HEK293 (cell line): ENCODE data around the gene DYDC2.

Experiments used
- CTCF ChIA-PET: fragments of 350-600 bp; formaldehyde crosslinking; extraction: SDS; loops from one replicate; lab custom pipeline; 2021; ENCODE audit warnings: antibody characterized with exemption; lab: Yijun Ruan, JAX
- POLR2A ChIA-PET: fragments of 300-600 bp; formaldehyde crosslinking; extraction: SDS; loops from one replicate; lab custom pipeline; 2020; ENCODE audit warnings: antibody characterized with exemption, inconsistent platforms; lab: Yijun Ruan, JAX
- H3K27ac ChIP-seq: fragments of 200-500 bp; sonication (Bioruptor generic); 2 replicates; pipeline ENCODE4 v1.5.1; 2014; ENCODE audit warnings: low read depth, low read length, control low read depth, inconsistent platforms; ENCODE audit errors: extremely low read depth
- H3K36me3 ChIP-seq, 2 experiments: fragments of 200-500 bp in 1 of 2; sonication (Bioruptor generic) in 1 of 2; 1 replicate in 1 of 2; 2 replicates in 1 of 2; pipeline ENCODE4 v1.5.1; 2014 to 2017; ENCODE audit warnings: inconsistent platforms in 2 of 2, low read length in 2 of 2; ENCODE audit not compliant: control insufficient read depth in 2 of 2, insufficient read depth in 1 of 2
- H3K4me1 ChIP-seq: fragments of 200-500 bp; sonication (Bioruptor generic); 2 replicates; pipeline ENCODE4 v1.5.1; 2014; ENCODE audit warnings: mild to moderate bottlenecking, low read length, inconsistent platforms; ENCODE audit not compliant: control insufficient read depth, insufficient read depth
- H3K4me3 ChIP-seq: 2 replicates; pipeline ENCODE4 v1.5.1; 2011; ENCODE audit warnings: low read depth, mild to moderate bottlenecking, control low read depth, low read length, moderate library complexity
- H3K9me3 ChIP-seq: fragments of 200-500 bp; sonication (Bioruptor generic); 2 replicates; pipeline ENCODE4 v1.5.1; 2014; ENCODE audit warnings: low read depth, low read length, inconsistent platforms; ENCODE audit not compliant: control insufficient read depth, insufficient read depth
- ATF2 ChIP-seq: fragments of 450-650 bp; formaldehyde crosslinking; IDR thresholded peaks from 2 replicates; pipeline ENCODE4 v1.5.1; 2016; ENCODE audit warnings: missing biosample characterization, missing genetic modification characterization, low read depth
- FEZF1 ChIP-seq: fragments of 450-650 bp; formaldehyde crosslinking; IDR thresholded peaks from 2 replicates; pipeline ENCODE4 v1.5.1; 2016; ENCODE audit warnings: missing biosample characterization, missing genetic modification characterization
- KLF7 ChIP-seq: fragments of 450-650 bp; formaldehyde crosslinking; IDR thresholded peaks from 2 replicates; pipeline ENCODE4 v1.5.1; 2016; ENCODE audit warnings: missing biosample characterization, missing genetic modification characterization, borderline replicate concordance
- YY1 ChIP-seq: fragments of 450-650 bp; formaldehyde crosslinking; IDR thresholded peaks from 2 replicates; pipeline ENCODE4 v1.5.1; 2018; ENCODE audit warnings: missing biosample characterization, missing genetic modification characterization
- ZBTB8A ChIP-seq: fragments of 450-650 bp; formaldehyde crosslinking; IDR thresholded peaks from 2 replicates; pipeline ENCODE4 v1.5.1; 2016; ENCODE audit warnings: missing biosample characterization, missing genetic modification characterization
- ZNF140 ChIP-seq: fragments of 450-650 bp; formaldehyde crosslinking; IDR thresholded peaks from 2 replicates; pipeline ENCODE4 v1.5.1; 2016; ENCODE audit warnings: missing biosample characterization, missing genetic modification characterization
- ZNF274 ChIP-seq, 2 experiments: fragments of 200-500 bp in 1 of 2; fragments of 450-650 bp in 1 of 2; sonication (Bioruptor generic) in 1 of 2; formaldehyde crosslinking in 1 of 2; IDR thresholded peaks; 2 replicates each; pipeline versions ENCODE4 v1.5.1 to v1.6.1; 2014 to 2016; ENCODE audit warnings: borderline replicate concordance in 1 of 2, inconsistent platforms in 1 of 2, low read length in 1 of 2, missing biosample characterization in 1 of 2, missing genetic modification characterization in 1 of 2
- ZNF335 ChIP-seq: fragments of 450-650 bp; formaldehyde crosslinking; conservative IDR thresholded peaks from 2 replicates; pipeline ENCODE4 v1.5.1; 2016; ENCODE audit warnings: missing biosample characterization, missing genetic modification characterization
- ZNF510 ChIP-seq: fragments of 450-650 bp; formaldehyde crosslinking; IDR thresholded peaks from 2 replicates; pipeline ENCODE4 v1.5.1; 2018; ENCODE audit warnings: mild to moderate bottlenecking, missing genetic modification characterization, missing biosample characterization; ENCODE audit not compliant: insufficient replicate concordance
- ZNF514 ChIP-seq: fragments of 450-650 bp; formaldehyde crosslinking; IDR thresholded peaks from 2 replicates; pipeline ENCODE4 v1.5.1; 2016; ENCODE audit warnings: missing biosample characterization, missing genetic modification characterization
- ZNF600 ChIP-seq: fragments of 450-650 bp; formaldehyde crosslinking; IDR thresholded peaks from 2 replicates; pipeline ENCODE4 v1.5.1; 2016; ENCODE audit warnings: missing biosample characterization, missing genetic modification characterization
- ZNF645 ChIP-seq: fragments of 450-650 bp; formaldehyde crosslinking; IDR thresholded peaks from 2 replicates; pipeline ENCODE4; 2016; ENCODE audit warnings: missing biosample characterization, missing genetic modification characterization
- TF ChIP-seq, protein P1 (sequence below): fragments of 450-650 bp; formaldehyde crosslinking; IDR thresholded peaks from 2 replicates; pipeline ENCODE4 v1.5.1; 2016; ENCODE audit warnings: missing biosample characterization, missing genetic modification characterization
- TF ChIP-seq, protein P2 (sequence below): fragments of 450-650 bp; formaldehyde crosslinking; IDR thresholded peaks from 2 replicates; pipeline ENCODE4 v1.5.1; 2017; ENCODE audit warnings: missing biosample characterization, missing genetic modification characterization
- TF ChIP-seq, protein P3 (sequence below): fragments of 450-650 bp; formaldehyde crosslinking; IDR thresholded peaks from 2 replicates; pipeline ENCODE4 v1.5.1; 2016; ENCODE audit warnings: missing biosample characterization, missing genetic modification characterization, borderline replicate concordance

Gene DYDC2

GRCh38 chr10:80373502-80373901 is 16.9 kb downstream of the DYDC2 start:
- Histone ChIP-seq H3K4me3 (no peak overlapping the region), H3K36me3 (no peaks in the 10 kb centered on the region), H3K9me3 (no peaks in the 10 kb centered on the region)
- POLR2A ChIA-PET = no interaction called here
- TF ChIP-seq YY1 (tag by site-specific recombination) (no peak), ZNF140 (tag by site-specific recombination) (no peak), ZNF645 (tag by site-specific recombination) (no peak), KLF7 (no peak), ZNF335 (tag by site-specific recombination) (no peak), ATF2 (tag by site-specific recombination) (no peak), ZNF274 (IDR thresholded peaks at IDR 0.05; ENCODE audit: low read length) (no peak), ZNF274 (tag by site-specific recombination; IDR thresholded peaks at IDR 0.05; ENCODE audit: borderline replicate concordance) (no peak), ZBTB8A (tag by site-specific recombination) (no peak), ZNF600 (tag by site-specific recombination) (no peak), FEZF1 (tag by site-specific recombination) (no peak)
- TF ChIP-seq, protein P1, sequence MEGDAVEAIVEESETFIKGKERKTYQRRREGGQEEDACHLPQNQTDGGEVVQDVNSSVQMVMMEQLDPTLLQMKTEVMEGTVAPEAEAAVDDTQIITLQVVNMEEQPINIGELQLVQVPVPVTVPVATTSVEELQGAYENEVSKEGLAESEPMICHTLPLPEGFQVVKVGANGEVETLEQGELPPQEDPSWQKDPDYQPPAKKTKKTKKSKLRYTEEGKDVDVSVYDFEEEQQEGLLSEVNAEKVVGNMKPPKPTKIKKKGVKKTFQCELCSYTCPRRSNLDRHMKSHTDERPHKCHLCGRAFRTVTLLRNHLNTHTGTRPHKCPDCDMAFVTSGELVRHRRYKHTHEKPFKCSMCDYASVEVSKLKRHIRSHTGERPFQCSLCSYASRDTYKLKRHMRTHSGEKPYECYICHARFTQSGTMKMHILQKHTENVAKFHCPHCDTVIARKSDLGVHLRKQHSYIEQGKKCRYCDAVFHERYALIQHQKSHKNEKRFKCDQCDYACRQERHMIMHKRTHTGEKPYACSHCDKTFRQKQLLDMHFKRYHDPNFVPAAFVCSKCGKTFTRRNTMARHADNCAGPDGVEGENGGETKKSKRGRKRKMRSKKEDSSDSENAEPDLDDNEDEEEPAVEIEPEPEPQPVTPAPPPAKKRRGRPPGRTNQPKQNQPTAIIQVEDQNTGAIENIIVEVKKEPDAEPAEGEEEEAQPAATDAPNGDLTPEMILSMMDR (tag by site-specific recombination) = no peak
- TF ChIP-seq, protein P2, sequence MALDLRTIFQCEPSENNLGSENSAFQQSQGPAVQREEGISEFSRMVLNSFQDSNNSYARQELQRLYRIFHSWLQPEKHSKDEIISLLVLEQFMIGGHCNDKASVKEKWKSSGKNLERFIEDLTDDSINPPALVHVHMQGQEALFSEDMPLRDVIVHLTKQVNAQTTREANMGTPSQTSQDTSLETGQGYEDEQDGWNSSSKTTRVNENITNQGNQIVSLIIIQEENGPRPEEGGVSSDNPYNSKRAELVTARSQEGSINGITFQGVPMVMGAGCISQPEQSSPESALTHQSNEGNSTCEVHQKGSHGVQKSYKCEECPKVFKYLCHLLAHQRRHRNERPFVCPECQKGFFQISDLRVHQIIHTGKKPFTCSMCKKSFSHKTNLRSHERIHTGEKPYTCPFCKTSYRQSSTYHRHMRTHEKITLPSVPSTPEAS (tag by site-specific recombination) = no peak
- TF ChIP-seq, protein P3, sequence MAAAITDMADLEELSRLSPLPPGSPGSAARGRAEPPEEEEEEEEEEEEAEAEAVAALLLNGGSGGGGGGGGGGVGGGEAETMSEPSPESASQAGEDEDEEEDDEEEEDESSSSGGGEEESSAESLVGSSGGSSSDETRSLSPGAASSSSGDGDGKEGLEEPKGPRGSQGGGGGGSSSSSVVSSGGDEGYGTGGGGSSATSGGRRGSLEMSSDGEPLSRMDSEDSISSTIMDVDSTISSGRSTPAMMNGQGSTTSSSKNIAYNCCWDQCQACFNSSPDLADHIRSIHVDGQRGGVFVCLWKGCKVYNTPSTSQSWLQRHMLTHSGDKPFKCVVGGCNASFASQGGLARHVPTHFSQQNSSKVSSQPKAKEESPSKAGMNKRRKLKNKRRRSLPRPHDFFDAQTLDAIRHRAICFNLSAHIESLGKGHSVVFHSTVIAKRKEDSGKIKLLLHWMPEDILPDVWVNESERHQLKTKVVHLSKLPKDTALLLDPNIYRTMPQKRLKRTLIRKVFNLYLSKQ (tag by site-specific recombination) = no peak
- TF ChIP-seq, all 188 proteins: peak for 0
- Histone ChIP-seq H3K27ac (no peak overlapping the region), H3K4me1 (no peaks in the 10 kb centered on the region)
- CTCF ChIA-PET = no interaction called here

DNA sequence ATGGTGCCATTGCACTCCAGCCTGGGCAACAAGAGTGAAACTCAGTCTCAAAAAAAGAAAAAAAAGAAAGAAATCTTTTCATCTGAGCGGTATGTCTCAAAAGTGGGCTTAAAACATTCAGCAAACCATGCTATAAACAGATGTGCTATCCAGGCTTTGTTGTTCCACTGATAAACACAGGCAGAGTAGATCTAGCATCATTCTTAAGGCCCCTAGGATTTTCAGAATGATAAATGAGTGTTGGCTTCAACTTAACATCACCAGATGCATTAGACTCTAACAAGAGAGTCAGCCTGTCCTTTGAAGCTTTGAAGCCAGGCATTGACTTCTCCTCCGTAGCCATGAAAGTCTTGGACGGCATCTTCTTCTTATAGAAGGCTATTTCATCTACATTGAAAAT is 23.1 kb downstream of the DYDC2 start:
- TF ChIP-seq ZNF514 (tag by site-specific recombination) = no peak
- no peak for TF ChIP-seq ZNF510 (tag by site-specific recombination)
- TF ChIP-seq, all 188 proteins: peak for 0
- no peaks in the 10 kb centered on the region for H3K36me3 ChIP-seq
- H3K4me1 ChIP-seq = no peaks in the 10 kb centered on the region
- no peaks in the 10 kb centered on the region for H3K9me3 ChIP-seq
- H3K4me3 ChIP-seq = no peak overlapping the region
- no peak overlapping the region for H3K27ac ChIP-seq
- POLR2A ChIA-PET = no interaction called here
- CTCF ChIA-PET = interaction anchor here (1.3 kb wide), 1 partner anchor 64 kb away, joined by 9 read pairs; no protein-coding TSS in a partner anchor
